Fibroblast of peridontal ligament (primary cell): ENCODE measurements around the gene UTP25.
A peak's percentile ranks its signal among the peaks of the same experiment; 100 is the strongest.
"Not testable (repeated sequence)": the region's sequence is repeated elsewhere in the genome, so short reads cannot be mapped to it uniquely, and the experiment has no call there.

Experiments used
- DNase-seq: peaks from one replicate; pipeline ENCODE4 v3.0.0-alpha.2; 2010; ENCODE audit errors: extremely low read depth

Gene UTP25

DNA sequence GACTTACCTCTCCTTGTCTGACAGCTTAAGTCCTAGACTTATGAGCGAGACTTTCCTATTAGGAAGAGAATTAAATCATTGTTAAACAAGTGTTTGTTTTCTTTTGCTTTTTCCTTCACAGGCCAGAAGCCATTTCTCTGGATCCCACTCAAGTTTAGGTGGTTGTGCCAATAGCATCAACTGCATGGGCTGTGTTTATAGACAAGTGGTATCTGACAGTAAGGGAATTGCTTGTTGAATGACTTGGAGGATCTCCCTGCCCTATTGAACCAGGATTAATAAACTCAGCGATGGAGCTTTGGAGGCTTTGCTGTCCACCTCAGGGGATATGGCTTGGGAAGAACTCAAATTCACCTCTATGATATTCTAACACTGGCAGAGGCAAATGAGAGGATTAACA, 43.7 kb downstream of the UTP25 start:
- DNase-seq, result no peak

DNA sequence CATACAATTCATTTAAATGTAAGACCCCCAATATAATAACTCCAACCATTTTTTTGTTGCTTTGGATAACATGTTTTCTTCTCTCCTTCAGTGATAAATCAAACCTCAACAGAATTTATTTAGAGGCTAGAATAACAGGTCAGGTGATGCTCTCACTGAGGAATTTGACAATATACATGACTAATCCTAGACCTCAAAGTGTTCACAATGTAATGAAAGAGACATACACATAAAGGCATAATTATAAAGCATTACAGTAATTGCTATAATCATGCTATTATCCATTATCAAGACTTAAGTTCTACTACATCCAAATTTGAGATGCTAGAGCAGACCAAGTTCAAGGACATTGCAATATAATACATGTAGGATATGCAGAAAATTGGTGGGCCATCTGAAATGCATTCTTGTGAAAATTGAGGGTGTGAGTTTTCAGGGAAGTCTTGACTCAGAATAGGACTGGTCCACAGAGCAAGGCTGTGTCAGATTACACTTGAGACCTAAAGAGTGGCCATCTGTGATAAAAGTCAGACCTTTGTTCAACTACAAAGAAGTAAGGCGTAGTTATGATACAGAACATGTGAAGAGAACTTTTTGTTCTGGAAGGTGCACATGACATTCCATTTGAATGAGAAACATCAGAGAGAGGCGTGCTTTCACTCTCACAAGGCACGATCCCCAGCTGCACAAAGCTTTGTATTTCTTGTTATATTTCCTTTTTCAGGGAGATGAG, 45.5 kb downstream of the UTP25 start:
- no peak for DNase-seq

DNA sequence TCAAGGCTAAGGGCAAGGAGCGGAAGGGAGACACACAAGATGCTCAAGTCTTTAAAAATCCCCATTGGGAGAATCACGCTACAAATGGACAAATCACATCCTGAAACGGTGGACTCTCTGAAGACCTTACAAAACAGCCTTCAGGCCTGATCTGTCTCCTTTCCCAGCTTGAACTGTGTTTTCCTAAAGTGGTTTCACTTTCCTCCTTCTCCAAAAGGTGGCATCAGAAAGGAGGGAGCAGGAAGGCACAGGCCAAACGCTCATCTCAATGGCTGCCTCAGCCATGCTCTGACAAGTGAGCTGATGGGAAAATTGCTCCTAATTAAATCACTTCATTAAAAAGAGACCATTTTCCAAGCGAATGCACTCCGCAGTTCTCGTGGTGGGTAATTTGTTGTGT, 47.7 kb downstream of the UTP25 start:
- peak; percentile 76 for DNase-seq

DNA sequence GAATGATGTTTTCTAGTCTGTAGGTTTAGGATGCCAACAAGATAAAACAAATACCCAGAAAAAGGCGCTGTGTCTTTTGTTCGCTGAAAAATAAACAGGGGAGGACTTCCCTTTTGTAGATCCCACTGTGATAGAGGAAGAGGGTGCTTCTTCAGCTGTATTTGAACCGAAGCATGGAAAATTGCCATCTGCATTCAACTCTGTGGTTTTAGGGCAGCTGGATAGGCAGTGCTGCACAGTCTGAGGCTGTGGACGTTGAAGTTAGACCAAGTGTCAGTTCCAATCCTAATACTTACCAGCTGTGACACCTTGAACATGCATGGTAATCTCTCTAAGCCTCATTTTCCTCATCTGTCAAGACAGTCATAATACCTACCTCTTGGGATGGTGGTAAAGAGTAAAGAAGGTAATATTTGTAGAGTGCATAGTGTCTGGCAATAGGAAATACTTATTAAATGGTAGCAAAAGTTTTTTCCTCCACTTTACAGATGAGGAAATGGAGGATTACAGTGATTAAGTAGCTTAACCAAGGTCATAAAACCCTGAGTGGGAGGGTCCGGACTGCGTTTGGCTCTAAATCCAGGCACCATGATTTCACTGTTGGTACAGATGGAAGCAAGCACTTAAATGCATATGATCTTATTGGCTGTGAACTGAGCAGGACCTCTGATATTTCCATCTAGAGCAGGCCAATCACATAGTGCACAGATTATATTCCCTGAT, 48.5 kb downstream of the UTP25 start:
- DNase-seq, result no peak

DNA sequence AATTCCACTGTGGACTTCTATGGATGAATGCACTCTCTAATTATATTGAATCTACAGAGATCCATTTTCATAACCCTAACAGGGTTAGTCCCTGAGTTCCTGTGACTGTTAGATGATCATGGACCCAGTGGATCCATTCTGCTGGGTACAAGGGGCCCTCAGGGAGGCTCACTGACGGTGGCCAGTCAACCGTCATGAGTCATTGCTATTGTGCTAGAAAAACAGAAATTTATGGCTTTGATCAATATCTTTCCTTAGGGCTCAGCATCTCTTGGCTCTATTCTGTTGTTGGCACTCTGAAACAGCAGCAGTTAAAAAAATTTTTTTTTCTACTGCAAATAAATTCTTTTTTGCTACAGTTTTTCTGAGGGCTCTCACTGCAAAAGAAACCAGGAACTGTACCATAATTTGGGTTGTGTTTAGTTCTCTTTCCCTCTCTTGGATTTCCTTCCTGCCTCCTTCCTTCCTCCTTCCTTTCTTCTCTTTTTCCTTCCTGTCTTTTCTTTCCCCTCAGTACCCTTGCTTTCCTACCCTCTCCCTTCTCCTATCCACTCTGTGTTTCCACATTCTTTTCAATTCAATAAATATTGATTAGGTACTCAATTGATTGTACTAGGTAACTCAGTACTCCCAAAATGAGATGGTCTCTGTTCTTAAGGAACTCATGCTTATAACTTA, 49.5 kb downstream of the UTP25 start:
- no peak for DNase-seq

DNA sequence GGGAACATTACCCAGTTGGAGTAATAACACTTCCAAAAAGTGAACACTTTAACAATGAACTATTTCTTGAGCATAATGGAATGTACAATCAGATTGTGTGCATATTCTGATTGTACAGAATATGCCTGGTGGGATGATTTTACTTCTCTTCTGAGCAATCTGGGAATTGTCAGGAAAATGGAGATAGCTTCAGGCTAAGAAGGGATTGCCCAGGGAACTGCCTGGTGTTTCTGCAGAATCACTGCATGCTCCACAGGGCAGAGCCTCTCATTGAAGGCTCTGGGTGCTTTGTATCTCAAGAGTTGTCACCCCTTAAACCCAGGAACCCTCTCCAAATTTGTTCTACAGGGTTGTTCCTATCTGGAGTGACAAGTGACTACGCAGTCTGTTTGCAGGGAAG, 51.2 kb downstream of the UTP25 start:
- DNase-seq, result no peak

DNA sequence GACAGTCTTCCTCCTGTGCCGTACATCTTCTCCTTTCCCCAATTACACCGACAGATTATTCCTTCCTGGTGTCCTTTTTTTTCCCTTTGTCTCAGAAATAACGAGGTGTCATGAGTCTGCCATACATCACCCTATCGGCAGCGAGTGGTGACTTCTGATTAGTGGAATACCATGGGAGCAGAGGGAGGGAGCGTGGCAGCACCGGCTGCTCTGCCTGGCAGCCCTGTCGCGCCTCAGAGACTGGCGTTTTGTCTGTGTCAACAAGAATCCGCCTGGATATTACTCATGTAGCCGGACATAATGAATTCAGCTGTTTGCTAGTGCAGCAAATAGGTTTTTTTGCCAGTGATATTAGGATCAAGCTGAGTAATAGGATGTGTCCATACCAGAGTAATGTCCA, 51.8 kb downstream of the UTP25 start:
- no peak for DNase-seq

DNA sequence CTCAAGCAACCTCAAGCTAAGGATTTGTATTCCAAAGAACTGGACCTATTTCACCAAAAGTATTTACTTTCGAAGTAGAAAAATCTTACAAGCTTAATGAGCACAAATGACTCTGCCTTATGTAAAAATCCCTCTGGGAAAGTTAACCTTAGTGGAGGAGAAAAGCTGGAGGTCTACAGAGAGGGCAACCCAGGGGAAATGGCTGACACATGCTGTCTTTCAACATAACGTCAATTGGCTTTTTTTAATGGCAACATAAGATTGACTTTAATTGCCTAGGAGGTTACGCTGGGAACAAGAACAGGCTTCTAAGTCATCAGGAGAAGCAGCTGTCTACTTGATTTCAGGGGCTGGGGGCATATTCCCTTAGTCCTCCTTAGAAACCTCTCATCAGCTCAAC, 52.3 kb downstream of the UTP25 start:
- peak; percentile 34 for DNase-seq

DNA sequence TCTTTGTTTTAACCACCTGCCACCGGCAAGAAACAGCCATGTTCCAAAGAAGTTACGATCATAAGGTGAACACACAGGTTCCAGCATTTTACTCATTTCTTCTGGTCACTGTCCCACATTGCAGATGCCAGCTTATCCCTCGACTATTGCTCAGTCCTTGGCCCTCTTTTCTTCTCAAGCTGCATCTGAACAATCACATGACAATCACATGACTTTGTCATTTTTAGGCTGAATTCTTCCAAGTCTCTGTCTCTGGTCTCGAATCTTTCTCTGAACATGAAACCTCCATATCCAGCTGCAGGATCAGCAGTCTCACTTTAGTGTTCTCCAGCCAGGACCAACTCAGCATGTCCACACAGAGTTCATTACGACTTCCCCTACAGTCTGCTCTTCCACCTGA, 53.8 kb downstream of the UTP25 start:
- no peak for DNase-seq

DNA sequence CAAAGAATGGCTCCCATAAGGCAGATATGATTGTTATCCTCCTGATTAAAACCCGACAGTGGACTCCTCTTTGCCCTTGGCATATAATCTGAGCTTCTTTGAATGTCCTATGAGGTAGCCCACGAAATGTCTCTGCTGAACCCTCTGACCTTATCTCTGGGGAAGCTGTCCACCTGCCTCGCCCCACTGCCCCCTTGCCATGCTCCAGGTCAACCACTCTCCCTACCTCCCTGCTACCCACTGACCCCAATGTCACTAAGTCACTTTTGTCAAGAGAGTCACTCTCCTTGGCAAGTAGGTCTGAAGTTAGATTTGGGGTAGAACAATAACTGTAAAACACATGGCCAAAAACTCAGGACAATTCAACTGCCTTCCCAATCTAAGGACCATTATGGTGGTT, 54.5 kb downstream of the UTP25 start:
- no peak for DNase-seq

DNA sequence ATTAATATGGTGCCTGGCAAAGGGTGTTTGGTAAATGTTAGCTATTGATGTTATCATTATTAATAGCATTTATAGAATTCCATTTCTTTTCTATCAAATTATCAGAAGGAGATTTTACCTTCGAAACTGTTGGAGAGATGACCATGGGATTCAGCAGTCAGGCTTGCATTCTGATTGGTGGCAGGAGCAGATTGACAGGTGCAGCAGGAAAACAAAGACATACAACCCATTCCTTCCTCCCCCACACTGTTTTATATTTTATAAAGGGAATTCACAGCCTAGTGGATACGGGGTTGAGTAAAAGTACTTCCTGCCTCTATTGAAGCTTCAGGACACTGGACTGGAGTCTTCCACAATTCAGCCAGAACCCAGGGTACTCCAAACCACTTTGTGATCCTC, 55.2 kb downstream of the UTP25 start:
- DNase-seq, result no peak

DNA sequence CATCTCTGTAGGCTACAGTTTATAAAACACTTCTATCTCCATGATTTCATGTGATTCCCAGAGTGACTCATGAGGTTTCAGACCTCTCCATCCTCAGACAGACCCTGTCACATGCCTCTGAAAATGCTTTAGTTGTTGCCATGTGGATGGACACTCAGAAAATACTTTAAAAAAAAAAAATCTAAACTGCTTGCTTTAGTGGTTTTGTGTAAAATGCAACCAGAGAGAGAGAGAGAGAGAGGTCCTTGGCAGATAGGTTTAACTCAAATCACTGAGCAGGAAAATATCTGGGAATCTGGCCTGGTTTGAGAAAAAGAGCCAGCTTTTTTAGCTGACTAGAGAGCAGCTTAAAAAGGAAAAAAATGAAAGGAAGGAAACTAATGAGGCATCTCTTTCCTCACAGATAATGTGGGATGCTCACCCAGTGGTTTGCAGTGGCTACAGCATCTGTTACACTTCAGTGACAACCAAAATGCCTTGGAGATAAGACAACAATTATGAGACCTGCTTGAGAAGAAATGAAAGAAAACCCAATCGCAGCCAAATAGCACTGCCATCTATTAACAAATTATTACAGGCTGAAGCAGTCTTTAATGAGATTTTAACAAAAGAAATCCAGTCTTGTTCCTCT, 55.7 kb downstream of the UTP25 start:
- peak; percentile 94 for DNase-seq

DNA sequence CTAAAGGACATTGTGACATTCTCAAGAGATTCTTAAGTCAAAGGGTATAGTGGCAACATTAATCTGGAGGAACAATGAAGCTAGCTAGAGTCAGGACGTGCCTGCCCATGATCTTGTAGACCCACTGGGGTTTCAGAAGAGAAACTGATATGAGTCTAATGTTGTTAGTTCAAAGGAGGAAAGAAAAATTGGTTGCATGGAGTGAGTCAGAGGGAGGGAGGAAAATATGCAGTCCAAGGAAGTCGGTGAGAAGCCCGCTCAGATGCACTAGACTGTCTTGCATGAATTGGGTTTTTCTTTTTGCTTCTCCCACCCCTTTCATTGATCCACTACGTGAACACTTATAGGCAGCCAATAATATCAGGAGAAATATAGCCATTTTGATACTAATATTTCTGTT, 56.5 kb downstream of the UTP25 start:
- peak; percentile 53 for DNase-seq

DNA sequence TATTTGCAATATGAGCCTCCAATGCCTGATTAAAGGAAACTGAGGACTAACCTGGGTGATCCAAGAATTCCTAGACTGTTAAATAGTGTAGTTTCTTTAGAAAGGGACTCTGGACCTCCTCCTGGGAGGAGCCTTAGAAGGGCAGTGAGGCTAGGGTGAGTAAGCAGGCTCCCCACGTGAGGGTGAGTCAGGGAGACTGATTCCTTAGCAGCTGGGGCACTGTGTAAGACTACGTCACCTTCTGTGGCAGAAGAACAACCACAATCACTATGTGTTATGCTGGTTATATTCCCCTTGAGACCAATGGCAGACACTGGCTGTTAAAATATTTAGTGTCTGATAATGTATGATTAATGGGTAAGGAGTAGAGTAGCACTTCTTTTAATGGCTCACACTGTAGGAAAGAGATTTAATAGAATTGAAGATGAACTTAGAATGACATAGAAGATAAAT, 56.9 kb downstream of the UTP25 start:
- peak; percentile 98 for DNase-seq

DNA sequence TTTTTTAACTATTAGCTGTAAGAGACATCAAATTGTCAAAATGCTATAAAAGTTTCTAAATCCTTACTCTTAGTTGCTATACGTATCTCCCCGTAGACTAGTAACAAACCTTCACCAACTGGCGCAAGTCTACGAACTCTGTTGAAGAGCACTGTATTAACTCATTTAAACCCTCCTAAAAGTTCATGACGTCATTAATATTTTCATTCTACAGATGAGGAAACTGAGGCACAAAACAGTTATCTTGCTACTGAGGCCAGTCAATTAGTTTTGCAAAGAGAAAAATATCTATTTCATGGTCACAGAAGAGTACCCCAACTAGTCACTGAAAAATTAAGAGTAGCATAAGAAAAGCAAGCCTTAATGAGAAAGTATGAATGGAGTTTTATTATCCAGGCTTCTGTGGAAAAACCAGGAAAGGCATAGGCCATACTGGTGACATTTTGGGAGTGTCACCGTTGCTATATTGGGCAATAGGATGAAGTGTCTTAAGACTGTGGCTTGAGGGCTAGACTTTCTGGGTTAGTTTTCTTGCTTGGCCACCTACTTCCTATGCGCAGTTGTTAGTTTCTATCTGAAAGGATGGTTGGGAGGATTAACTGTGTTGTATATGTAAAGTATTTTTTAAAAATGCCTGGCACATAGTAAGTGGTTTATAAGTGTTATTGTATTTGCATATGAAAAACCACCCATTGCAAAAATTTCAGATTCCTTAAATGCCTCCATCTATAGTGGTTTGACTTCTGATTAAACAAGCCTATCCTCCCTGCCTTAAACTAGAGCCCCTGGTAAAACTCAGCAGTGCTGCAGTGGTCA, 57.8 kb downstream of the UTP25 start:
- DNase-seq, result peak; percentile 42

DNA sequence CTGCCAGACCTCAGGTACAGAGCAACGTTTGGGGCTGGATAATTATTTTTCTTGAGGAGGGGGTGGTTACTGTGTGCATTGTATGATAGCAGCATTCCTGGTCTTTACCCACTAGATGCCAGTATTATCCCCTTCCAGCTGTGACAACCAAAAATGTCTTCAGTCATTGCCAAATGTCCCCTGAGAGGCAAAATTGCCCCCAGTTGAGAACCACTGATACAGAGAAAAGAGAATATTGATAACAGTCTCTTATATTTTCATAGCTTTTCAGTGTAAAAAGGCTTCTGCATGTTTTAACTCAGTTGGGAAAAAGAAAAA, 58.4 kb downstream of the UTP25 start:
- no peak for DNase-seq

DNA sequence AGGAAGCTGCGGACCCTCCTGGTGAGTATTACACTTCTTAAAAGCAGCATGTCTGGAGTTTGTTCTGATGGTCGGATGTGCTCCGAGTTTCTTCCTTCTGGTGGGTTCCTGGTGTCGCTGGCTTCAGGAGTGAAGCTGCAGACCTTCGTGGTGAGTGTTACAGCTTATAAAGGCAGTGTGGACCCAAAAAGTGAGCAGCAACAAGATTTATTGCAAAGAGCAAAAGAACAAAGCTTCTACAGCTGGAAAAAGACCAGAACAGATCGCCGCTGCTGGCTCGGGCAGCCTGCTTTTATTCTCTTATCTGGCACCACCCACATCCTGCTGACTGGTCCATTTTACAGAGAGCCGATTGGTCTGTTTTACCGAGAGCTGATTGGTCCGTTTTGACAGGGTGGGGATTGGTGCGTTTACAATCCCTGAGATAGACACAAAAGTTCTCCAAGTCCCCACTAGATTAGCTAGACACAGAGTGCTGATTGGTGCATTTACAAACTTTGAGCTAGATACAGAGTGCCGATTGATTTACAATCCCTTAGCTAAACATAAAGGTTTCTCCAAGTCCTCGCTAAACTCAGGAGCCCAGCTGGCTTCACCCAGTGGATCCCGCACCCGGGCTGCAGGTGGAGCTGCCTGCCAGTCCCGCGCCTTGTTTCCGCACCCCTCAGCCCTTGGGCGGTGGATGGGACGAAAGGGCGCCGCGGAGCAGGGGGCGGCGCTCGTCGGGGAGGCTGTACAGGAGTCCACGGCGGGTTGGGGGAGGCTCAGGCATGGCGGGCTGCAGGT, 60.7 kb downstream of the UTP25 start:
- not testable (repeated sequence) for DNase-seq

DNA sequence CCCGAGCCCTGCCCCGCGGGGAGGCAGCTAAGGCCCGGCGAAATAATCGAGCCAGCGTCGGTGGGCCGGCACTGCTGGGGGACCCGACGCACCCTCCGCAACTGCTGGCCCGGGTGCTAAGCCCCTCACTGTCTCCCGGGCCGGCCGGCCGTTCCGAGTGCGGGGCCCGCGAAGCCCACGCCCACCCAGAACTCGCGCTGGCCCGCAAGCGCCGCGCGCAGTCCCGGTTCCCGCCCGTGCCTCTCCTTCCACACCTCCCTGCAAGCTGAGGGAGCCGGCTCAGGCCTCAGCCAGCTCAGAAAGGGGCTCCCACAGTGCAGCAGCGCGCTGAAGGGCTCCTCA, 61.3 kb downstream of the UTP25 start:
- DNase-seq, result no peak

DNA sequence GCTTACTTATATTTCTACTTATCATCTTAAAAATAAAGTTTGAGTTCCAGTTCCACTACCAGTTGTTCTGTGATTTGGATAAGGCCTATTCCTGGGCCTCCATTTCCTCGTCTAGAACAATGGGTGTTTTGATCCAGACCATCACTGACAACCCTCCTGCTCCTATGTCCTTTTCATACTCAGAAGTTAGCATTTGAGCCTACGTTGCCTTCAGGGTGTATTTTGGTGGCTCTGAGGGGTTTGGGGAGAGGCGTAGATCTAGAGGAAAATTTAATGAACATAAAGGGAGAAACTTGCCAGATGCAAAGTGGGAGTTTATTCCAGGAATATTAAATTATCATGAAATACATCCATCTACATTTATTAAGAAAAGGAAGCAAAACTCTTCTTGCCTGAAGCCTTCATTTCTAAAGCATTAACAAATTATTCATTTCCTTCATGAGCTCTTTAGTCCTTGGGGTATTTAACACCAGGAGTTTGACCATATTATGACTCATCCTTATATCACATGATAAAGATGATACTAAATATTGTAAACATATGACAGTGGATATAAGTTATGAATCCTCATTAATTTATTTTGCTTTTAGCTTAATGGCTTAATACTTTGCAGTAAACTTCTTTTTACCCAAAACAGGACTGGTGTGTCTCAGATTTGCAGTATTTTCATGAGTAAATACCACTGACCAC, 63.0 kb downstream of the UTP25 start:
- no peak for DNase-seq

DNA sequence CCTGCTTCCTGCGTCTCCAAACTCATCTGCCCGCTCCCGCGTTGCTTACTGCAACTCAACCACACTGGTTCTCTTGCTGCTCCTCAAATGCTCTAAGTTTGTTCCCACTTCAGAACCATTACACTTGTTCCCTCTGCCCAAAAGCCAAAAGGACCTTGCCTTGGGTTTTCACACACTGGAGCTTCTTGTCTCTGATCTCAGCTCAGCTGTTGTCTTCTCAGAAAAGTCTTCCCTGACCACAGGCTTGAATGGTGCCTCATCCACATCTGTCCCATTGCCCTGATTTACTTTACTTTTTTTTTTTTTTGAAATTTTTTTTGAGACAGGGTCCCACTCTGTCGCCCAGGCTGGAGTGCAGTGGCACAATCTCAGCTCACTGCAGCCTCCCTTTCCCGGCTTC, 66.0 kb downstream of the UTP25 start:
- DNase-seq, result no peak
